IMR-90 (cell line): ENCODE results near the gene RELL2. TPM values are rescaled to one million over a fixed set of nuclear protein-coding genes. Genes with fewer than 3 reads are reported as not detected.

Experiments
- ATAC-seq: fragments of 200-7000 bp; cut with Tn5 transposase; 2 replicates; pipeline ENCODE4 v1.9.1; 2020; ENCODE audit warnings: low read depth, mild to moderate bottlenecking, moderate library complexity
- BruUV-seq: library from RNA; stranded (reverse); fragments of 400-500 nt; replicated peaks from 2 replicates; lab custom pipeline; 2021; lab: Mats Ljungman, UMichigan
- CTCF ChIA-PET: fragments of 300-600 bp; formaldehyde crosslinking; extraction: SDS; loops from one replicate; lab custom pipeline; 2021; ENCODE audit warnings: antibody characterized with exemption; lab: Yijun Ruan, JAX
- POLR2A ChIA-PET: fragments of 300-600 bp; sonication (Branson Sonifier 250); formaldehyde crosslinking; loops from one replicate; lab custom pipeline; 2022; ENCODE audit warnings: antibody characterized with exemption; ENCODE audit not compliant: unreplicated experiment; lab: Charles Lee
- DNase-seq: peaks from one replicate; pipeline ENCODE4 v3.0.0; 2013
- H2AFZ ChIP-seq: replicated peaks from 2 replicates; pipeline ENCODE3; 2013; ENCODE audit warnings: low read length, mild to moderate bottlenecking; ENCODE audit not compliant: poor library complexity
- H2AK5ac ChIP-seq: 2 replicates; pipeline ENCODE4 v1.6.1; 2013; ENCODE audit warnings: low read depth, low read length, inconsistent platforms
- H2AK9ac ChIP-seq: replicated peaks from 2 replicates; pipeline ENCODE3; 2013; ENCODE audit warnings: mild to moderate bottlenecking, low read depth, low read length, moderate library complexity; ENCODE audit not compliant: poor library complexity
- H2BK120ac ChIP-seq: 2 replicates; pipeline ENCODE4 v1.6.1; 2013; ENCODE audit warnings: low read depth, low read length, inconsistent platforms
- H2BK15ac ChIP-seq: 3 replicates; pipeline ENCODE4 v1.6.1; 2013; ENCODE audit warnings: low read depth, low read length, inconsistent platforms
- H2BK20ac ChIP-seq: 2 replicates; pipeline ENCODE4 v1.6.1; 2013; ENCODE audit warnings: low read depth, mild to moderate bottlenecking, inconsistent platforms, low read length, moderate library complexity
- H2BK5ac ChIP-seq: 2 replicates; pipeline ENCODE4 v1.6.1; 2013; ENCODE audit warnings: mild to moderate bottlenecking, low read depth, low read length, inconsistent platforms; ENCODE audit not compliant: poor library complexity, severe bottlenecking
- H3K14ac ChIP-seq: replicated peaks from 2 replicates; pipeline ENCODE4 v1.6.1; 2013; ENCODE audit warnings: low read depth, low read length, inconsistent platforms
- H3K18ac ChIP-seq: 2 replicates; pipeline ENCODE4 v1.6.1; 2013; ENCODE audit warnings: low read depth, low read length, control low read depth
- H3K23ac ChIP-seq: 2 replicates; pipeline ENCODE4 v1.6.1; 2013; ENCODE audit warnings: low read depth, low read length, inconsistent platforms
- H3K27ac ChIP-seq: 2 replicates; pipeline ENCODE4 v1.5.1; 2013; ENCODE audit warnings: mild to moderate bottlenecking, control low read depth, low read length; ENCODE audit not compliant: insufficient read depth
- H3K27me3 ChIP-seq: 2 replicates; pipeline ENCODE4 v1.6.1; 2013; ENCODE audit warnings: low read length; ENCODE audit not compliant: control insufficient read depth, insufficient read depth
- H3K36me3 ChIP-seq: 2 replicates; pipeline ENCODE4 v1.6.1; 2013; ENCODE audit warnings: low read length, mixed read lengths; ENCODE audit not compliant: control insufficient read depth, insufficient read depth
- H3K4ac ChIP-seq: 2 replicates; pipeline ENCODE4 v1.6.1; 2013; ENCODE audit warnings: low read depth, low read length, inconsistent platforms
- H3K4me1 ChIP-seq: 2 replicates; pipeline ENCODE4 v1.6.1; 2013; ENCODE audit warnings: low read length, mixed read lengths; ENCODE audit not compliant: control insufficient read depth, insufficient read depth
- H3K4me2 ChIP-seq: 2 replicates; pipeline ENCODE4 v1.6.1; 2013; ENCODE audit warnings: low read depth, mild to moderate bottlenecking, control low read depth, low read length, moderate library complexity
- H3K4me3 ChIP-seq: 2 replicates; pipeline ENCODE4 v1.5.1; 2013; ENCODE audit warnings: low read depth, mild to moderate bottlenecking, control low read depth, low read length, moderate library complexity; ENCODE audit not compliant: insufficient read depth
- H3K56ac ChIP-seq: 2 replicates; pipeline ENCODE4 v1.6.1; 2013; ENCODE audit warnings: low read length, inconsistent platforms; ENCODE audit not compliant: insufficient read depth; ENCODE audit errors: extremely low read depth
- H3K79me1 ChIP-seq, 2 experiments: 2 replicates each; pipeline ENCODE4 v1.6.1; 2013; ENCODE audit warnings: low read length in 2 of 2, inconsistent platforms in 1 of 2, low read depth in 1 of 2
- H3K9ac ChIP-seq: 2 replicates; pipeline ENCODE4 v1.6.1; 2013; ENCODE audit warnings: low read depth, low read length, control low read depth
- H3K9me1 ChIP-seq: 2 replicates; pipeline ENCODE4 v1.6.1; 2013; ENCODE audit warnings: low read length, inconsistent platforms; ENCODE audit not compliant: insufficient read depth
- H3K9me3 ChIP-seq: 2 replicates; pipeline ENCODE4 v1.6.1; 2013; ENCODE audit warnings: low read length; ENCODE audit not compliant: control insufficient read depth, insufficient read depth
- H4K20me1 ChIP-seq: 2 replicates; pipeline ENCODE4 v1.6.1; 2013; ENCODE audit warnings: low read length, inconsistent platforms; ENCODE audit not compliant: insufficient read depth
- H4K5ac ChIP-seq: 2 replicates; pipeline ENCODE4 v1.6.1; 2013; ENCODE audit warnings: mild to moderate bottlenecking, low read depth, low read length, control low read depth
- H4K8ac ChIP-seq, 2 experiments: 2 replicates each; pipeline ENCODE4 v1.6.1; 2013; ENCODE audit warnings: low read depth in 2 of 2, low read length in 2 of 2, control low read depth in 1 of 2, inconsistent platforms in 1 of 2
- H4K91ac ChIP-seq: 2 replicates; pipeline ENCODE4 v1.6.1; 2013; ENCODE audit warnings: low read depth, low read length, inconsistent platforms; ENCODE audit not compliant: insufficient read depth
- BHLHE40 ChIP-seq: fragments of 150-350 bp; IDR thresholded peaks from 2 replicates; pipeline ENCODE4 v1.6.1; 2016; ENCODE audit warnings: mild to moderate bottlenecking, low read depth, low read length
- CEBPB ChIP-seq: IDR thresholded peaks from 2 replicates; pipeline ENCODE4 v1.6.1; 2012; ENCODE audit warnings: low read depth, low read length, improper control_type of control experiment
- CHD1 ChIP-seq: IDR thresholded peaks from 2 replicates; pipeline ENCODE4 v1.6.1; 2012; ENCODE audit warnings: low read depth, low read length, improper control_type of control experiment
- CTCF ChIP-seq: conservative IDR thresholded peaks from 2 replicates; pipeline ENCODE4 v1.5.1; 2012; ENCODE audit warnings: mild to moderate bottlenecking, low read depth, low read length, improper control_type of control experiment
- ELK1 ChIP-seq: fragments of 150-350 bp; IDR thresholded peaks from 2 replicates; pipeline ENCODE4 v1.6.1; 2016; ENCODE audit warnings: low read depth, mild to moderate bottlenecking, low read length, moderate library complexity, borderline replicate concordance
- FOS ChIP-seq: fragments of 150-350 bp; IDR thresholded peaks from 2 replicates; pipeline ENCODE4 v1.6.1; 2016; ENCODE audit warnings: low read depth, low read length
- MAFK ChIP-seq: IDR thresholded peaks from 2 replicates; pipeline ENCODE4 v1.6.1; 2012; ENCODE audit warnings: low read depth, low read length, improper control_type of control experiment
- MAZ ChIP-seq: IDR thresholded peaks from 2 replicates; pipeline ENCODE4 v1.6.1; 2012; ENCODE audit warnings: low read depth, mild to moderate bottlenecking, low read length, improper control_type of control experiment, moderate library complexity, borderline replicate concordance
- MXI1 ChIP-seq: IDR thresholded peaks from 2 replicates; pipeline ENCODE4 v1.6.1; 2012; ENCODE audit warnings: low read depth, mild to moderate bottlenecking, low read length, moderate library complexity, borderline replicate concordance
- NFE2L2 ChIP-seq: fragments of 150-350 bp; IDR thresholded peaks from 2 replicates; pipeline ENCODE4 v1.6.1; 2016; ENCODE audit warnings: low read depth, mild to moderate bottlenecking, low read length
- RAD21 ChIP-seq: IDR thresholded peaks from 2 replicates; pipeline ENCODE4 v1.6.1; 2012; ENCODE audit warnings: low read length, improper control_type of control experiment
- RFX5 ChIP-seq: IDR thresholded peaks from 2 replicates; pipeline ENCODE4 v1.8.0; 2012; ENCODE audit warnings: low read depth, mild to moderate bottlenecking, low read length, moderate library complexity
- SMC3 ChIP-seq: fragments of 150-350 bp; IDR thresholded peaks from 2 replicates; pipeline ENCODE4 v1.6.1; 2016; ENCODE audit warnings: low read depth, mild to moderate bottlenecking, antibody characterized with exemption, low read length, moderate library complexity
- USF2 ChIP-seq: fragments of 150-350 bp; IDR thresholded peaks from 2 replicates; pipeline ENCODE4 v1.6.1; 2017; ENCODE audit warnings: mild to moderate bottlenecking, antibody characterized with exemption, low read length, low read depth
- WGBS, 2 experiments: methylation state at CpG; one replicate each; pipeline versions ENCODE4 v1.1.5 to v1.1.7; 2013; ENCODE audit warnings: missing lambda C conversion rate in 2 of 2; ENCODE audit not compliant: insufficient read length in 1 of 2; ENCODE audit errors: extremely low coverage in 2 of 2; 5-methylcytosine and 5-hydroxymethylcytosine counted together
- dilution Hi-C: fragments of 300-500 bp; cut with HindIII; formaldehyde crosslinking; loops from one replicate; pipeline ENCODE4 v1.14.3; 2018; ENCODE audit warnings: low sequenced_read_pairs; ENCODE audit not compliant: unreplicated experiment
- in situ Hi-C: fragments of 300-500 bp; cut with MboI; formaldehyde crosslinking; loops from 3 replicates; pipeline ENCODE4 v1.14.3; 2019; ENCODE audit warnings: low sequenced_read_pairs, inconsistent platforms, mixed read lengths
- intact Hi-C: fragments of 100-400 bp; cut with micrococcal nuclease; formaldehyde crosslinking; loops from 2 replicates; pipeline ENCODE4 v1.10.0; 2022
- polyA plus RNA-seq, 3 experiments: library from polyadenylated mRNA; depleted of rRNA; stranded (reverse); fragments of >200 nt; gene quantifications; 2 replicates each; pipeline ENCODE4 v1.2.3, GENCODE V29; 2012; ENCODE audit warnings: low replicate concordance in 1 of 3
- total RNA-seq: library from RNA; depleted of rRNA; stranded (reverse); fragments of >200 nt; gene quantifications from 2 replicates; pipeline ENCODE4 v1.2.3, GENCODE V29; 2012

The RELL2 gene
- total and polyA plus RNA-seq, 2 of the 4 experiments (the other 2 are of a cell fraction): 2.2 to 7.6 TPM

GRCh38 chr5:141686648-141687416 is 50.0 kb downstream of the RELL2 start:
- Histone ChIP-seq H3K18ac (no peak overlapping the region), H3K56ac (no peak overlapping the region), H2AK5ac (no peak overlapping the region), H3K9ac (no peak overlapping the region), H3K4me3 (no peak overlapping the region), H3K27me3 (peaks cover 30% of the 10 kb centered on the region), H2AFZ (no peak overlapping the region), H3K9me1 (peaks cover 3% of the 10 kb centered on the region; the same call in 1 of the 2 replicates), H3K23ac (no peak overlapping the region; the same call in 1 of the 2 replicates), H2BK120ac (no peak overlapping the region), H4K8ac (no peak overlapping the region), H3K79me1 (no peaks in the 10 kb centered on the region), H3K4me1 (peaks cover 3% of the 10 kb centered on the region), H4K5ac (no peak overlapping the region), H3K4ac (no peak overlapping the region), H3K36me3 (no peaks in the 10 kb centered on the region), H3K9me3 (no peaks in the 10 kb centered on the region), H4K20me1 (no peaks in the 10 kb centered on the region), H2BK20ac (no peak overlapping the region), H2AK9ac (no peak overlapping the region), H2BK15ac (no peak overlapping the region), H4K91ac (no peak overlapping the region), H3K14ac (no peak overlapping the region), H3K4me2 (no peak overlapping the region), H3K27ac (no peak overlapping the region), H2BK5ac (no peak overlapping the region)
- ChIA-PET POLR2A (no interaction called here), CTCF (interaction anchor here (1.2 kb wide), 1 partner anchor 274 kb away, joined by 4 read pairs; no protein-coding TSS in a partner anchor)
- WGBS, 2 experiments: 83% methylated on average over 2 of the region's 3 CpGs; no CpG with 5 or more reads in 1 of the 2 experiments
- intact Hi-C loops (no loop called here), dilution Hi-C loops (no loop called here), in situ Hi-C loops (loop anchor here (25.0 kb wide), 1 partner anchor 425 kb away; the partner anchor contains the start of gene NDFIP1)
- TF ChIP-seq USF2 (no peak), MAZ (no peak), CTCF (no peak), RFX5 (no peak), BHLHE40 (no peak), CHD1 (no peak), SMC3 (no peak), CEBPB (no peak), MAFK (no peak), RAD21 (no peak), NFE2L2 (no peak), FOS (no peak), MXI1 (no peak), ELK1 (no peak)
- ATAC-seq (no peak), DNase-seq (no peak)
- no TSS peak for BruUV-seq
